ENCODE data around the gene ST8SIA6.
A peak's percentile ranks its signal among the peaks of the same experiment; 100 is the strongest.
"Not testable (repeated sequence)": the region's sequence is repeated elsewhere in the genome, so short reads cannot be mapped to it uniquely, and the experiment has no call there.

Gene ST8SIA6

GRCh38 chr10:17454161-17455014, at the start of gene ST8SIA6:
ST8SIA6 (minus strand) TSS chr10:17454595; CDS start chr10:17454255, 340 bp downstream.
- peak; percentile 56 for DNase-seq (ENCODE audit: low read depth)

- DNase-seq (ENCODE audit: low read depth), result no peak
Observed at GRCh38 chr10:17503795-17504194, 49.4 kb upstream of the ST8SIA6 start.

- no peak for DNase-seq (ENCODE audit: low read depth)
Observed at GRCh38 chr10:17502814-17503213, 48.4 kb upstream of the ST8SIA6 start.

GRCh38 chr10:17499014-17499413, 44.6 kb upstream of the ST8SIA6 start:
- DNase-seq (ENCODE audit: low read depth), result not testable (repeated sequence)

GRCh38 chr10:17497446-17498030, 43.1 kb upstream of the ST8SIA6 start:
- no peak for DNase-seq (ENCODE audit: low read depth)

GRCh38 chr10:17494626-17495260, 40.3 kb upstream of the ST8SIA6 start:
- no peak for DNase-seq (ENCODE audit: low read depth)

GRCh38 chr10:17488848-17489247, 34.5 kb upstream of the ST8SIA6 start:
- no peak for DNase-seq (ENCODE audit: low read depth)

GRCh38 chr10:17483079-17483478, 28.7 kb upstream of the ST8SIA6 start:
- no peak for DNase-seq (ENCODE audit: low read depth)

- DNase-seq (ENCODE audit: low read depth), result no peak
Observed at GRCh38 chr10:17479822-17480221, 25.4 kb upstream of the ST8SIA6 start.

GRCh38 chr10:17479015-17479615, 24.7 kb upstream of the ST8SIA6 start:
- no peak for DNase-seq (ENCODE audit: low read depth)

GRCh38 chr10:17476073-17476472, 21.7 kb upstream of the ST8SIA6 start:
- DNase-seq (ENCODE audit: low read depth), result no peak

- DNase-seq (ENCODE audit: low read depth), result no peak
Observed at GRCh38 chr10:17475661-17476060, 21.3 kb upstream of the ST8SIA6 start.

GRCh38 chr10:17474595-17475323, 20.4 kb upstream of the ST8SIA6 start:
- DNase-seq (ENCODE audit: low read depth), result no peak

GRCh38 chr10:17473228-17473950, 19.0 kb upstream of the ST8SIA6 start:
- no peak for DNase-seq (ENCODE audit: low read depth)

GRCh38 chr10:17472481-17473227, 18.3 kb upstream of the ST8SIA6 start:
- peak; percentile 53 for DNase-seq (ENCODE audit: low read depth)

GRCh38 chr10:17470246-17470645, 15.9 kb upstream of the ST8SIA6 start:
- no peak for DNase-seq (ENCODE audit: low read depth)

- no peak for DNase-seq (ENCODE audit: low read depth)
Observed at GRCh38 chr10:17465328-17466125, 11.1 kb upstream of the ST8SIA6 start.

GRCh38 chr10:17464545-17464944, 10.2 kb upstream of the ST8SIA6 start:
- DNase-seq (ENCODE audit: low read depth), result no peak

- no peak for DNase-seq (ENCODE audit: low read depth)
Observed at GRCh38 chr10:17460756-17461155, 6.4 kb upstream of the ST8SIA6 start.

GRCh38 chr10:17457083-17457482, 2.7 kb upstream of the ST8SIA6 start:
- no peak for DNase-seq (ENCODE audit: low read depth)
